CD8-positive, alpha-beta memory T cell (primary cell): Measurements from ENCODE around the gene KATNB1. TPM values are rescaled to one million over a fixed set of nuclear protein-coding genes. Genes with fewer than 3 reads are reported as not detected.
A peak's percentile ranks its signal among the peaks of the same experiment; 100 is the strongest.
"Not testable (repeated sequence)": the region's sequence is repeated elsewhere in the genome, so short reads cannot be mapped to it uniquely, and the experiment has no call there.

ENCODE experiments used
- CTCF ChIA-PET: fragments of 350-600 bp; sonication (Branson Sonifier 250); formaldehyde crosslinking; loops from one replicate; lab custom pipeline; 2021; ENCODE audit warnings: antibody characterized with exemption; lab: Charles Lee
- POLR2A ChIA-PET: fragments of 350-600 bp; sonication (Branson Sonifier 250); formaldehyde crosslinking; loops from one replicate; lab custom pipeline; 2021; ENCODE audit warnings: antibody characterized with exemption; lab: Charles Lee
- DNase-seq, 5 donors: peaks; one replicate each; pipeline versions ENCODE4 v3.0.0 to v3.0.0-alpha.2; 2020 to 2022; ENCODE audit warnings: mixed read lengths in 1 of 5
- H3K27ac ChIP-seq: one replicate; pipeline ENCODE4 v1.7.0; 2013; ENCODE audit warnings: low read depth, mild to moderate bottlenecking, low read length, moderate library complexity
- H3K27me3 ChIP-seq: 2 replicates; pipeline ENCODE4 v1.7.0; 2013; ENCODE audit warnings: low read length, mild to moderate bottlenecking; ENCODE audit not compliant: insufficient read depth, poor library complexity, severe bottlenecking
- H3K36me3 ChIP-seq: 2 replicates; pipeline ENCODE4 v1.7.0; 2013; ENCODE audit warnings: mild to moderate bottlenecking, low read length, moderate library complexity; ENCODE audit not compliant: insufficient read depth
- H3K4me1 ChIP-seq: 2 replicates; pipeline ENCODE4 v1.7.0; 2013; ENCODE audit warnings: mild to moderate bottlenecking, low read length, moderate library complexity; ENCODE audit not compliant: insufficient read depth
- H3K4me3 ChIP-seq: 2 replicates; pipeline ENCODE4 v1.7.0; 2013; ENCODE audit warnings: mild to moderate bottlenecking, low read length
- H3K9me3 ChIP-seq: 2 replicates; pipeline ENCODE4 v1.7.0; 2013; ENCODE audit warnings: mild to moderate bottlenecking, low read length
- H3K27ac Mint-ChIP-seq, 8 donors: one replicate each; pipeline ENCODE4 v1.8.0; 2020 to 2021; ENCODE audit warnings: mixed read lengths in 8 of 8, mild to moderate bottlenecking in 6 of 8, inconsistent platforms in 3 of 8, moderate library complexity in 3 of 8
- H3K27me3 Mint-ChIP-seq, 2 donors: one replicate each; pipeline ENCODE4 v1.8.0; 2020 to 2021; ENCODE audit warnings: mixed read lengths in 2 of 2, mild to moderate bottlenecking in 1 of 2, moderate library complexity in 1 of 2
- H3K36me3 Mint-ChIP-seq, 3 donors: one replicate each; pipeline ENCODE4 v1.8.0; 2020 to 2021; ENCODE audit warnings: mixed read lengths in 3 of 3, inconsistent platforms in 1 of 3, mild to moderate bottlenecking in 1 of 3
- H3K4me1 Mint-ChIP-seq, 3 donors: one replicate each; pipeline ENCODE4 v1.8.0; 2020 to 2021; ENCODE audit warnings: mixed read lengths in 3 of 3, inconsistent platforms in 1 of 3, mild to moderate bottlenecking in 1 of 3
- H3K4me3 Mint-ChIP-seq, 7 donors: one replicate each; pipeline ENCODE4 v1.8.0; 2020 to 2021; ENCODE audit warnings: mixed read lengths in 7 of 7, mild to moderate bottlenecking in 6 of 7, moderate library complexity in 4 of 7, inconsistent platforms in 2 of 7
- H3K9me3 Mint-ChIP-seq, 5 donors: one replicate each; pipeline ENCODE4 v1.8.0; 2020 to 2022; ENCODE audit warnings: mixed read lengths in 5 of 5, mild to moderate bottlenecking in 3 of 5, moderate library complexity in 2 of 5, inconsistent platforms in 1 of 5
- polyA plus RNA-seq: library from polyadenylated mRNA; unstranded; fragments of 300-500 nt; fragmentation: Illumina TruSeq; gene quantifications from one replicate; pipeline ENCODE4 v1.2.3, GENCODE V29; 2021
- total RNA-seq, 2 experiments: library from RNA; stranded (reverse); gene quantifications; one replicate each; pipeline ENCODE4 v1.2.3, GENCODE V29; 2021

Gene KATNB1
- total and polyA plus RNA-seq, 3 experiments from 2014 or later, result 29.7 to 53.0 (median 50.2) TPM

DNA sequence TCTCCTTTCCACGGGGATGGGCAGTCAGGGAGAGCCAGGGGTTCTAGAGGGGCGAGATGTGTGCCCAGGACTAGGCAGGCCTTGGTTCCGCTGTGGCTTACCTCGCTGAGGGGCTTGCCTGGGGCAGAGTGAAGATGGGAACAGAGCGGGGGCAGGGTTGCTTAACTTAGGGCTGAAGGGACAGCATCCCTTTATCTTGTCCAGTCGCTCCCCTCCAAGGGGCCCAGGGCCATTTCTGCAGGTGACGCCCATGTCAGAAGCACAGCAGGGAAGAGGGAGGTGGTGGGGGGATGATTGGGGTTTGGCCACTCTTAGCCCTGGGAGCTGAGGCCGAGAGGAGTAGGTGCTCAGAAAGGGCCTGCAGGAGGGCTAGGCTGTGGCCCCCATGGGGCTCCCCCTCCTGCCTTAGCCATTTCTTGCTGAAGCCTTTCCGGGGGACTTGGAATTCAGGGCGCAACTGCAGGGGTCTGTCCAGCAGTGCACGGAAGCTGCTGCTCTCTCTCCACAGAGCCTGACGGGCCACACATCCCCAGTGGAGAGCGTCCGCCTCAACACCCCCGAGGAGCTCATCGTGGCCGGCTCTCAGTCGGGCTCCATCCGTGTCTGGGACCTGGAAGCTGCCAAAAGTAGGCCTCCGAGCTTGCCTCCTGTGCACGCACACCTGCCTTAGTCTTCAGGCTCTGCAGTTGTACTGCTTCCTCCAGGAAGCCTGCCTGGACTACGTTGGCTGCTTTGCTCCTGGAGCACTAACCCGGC lies 8.5 kb downstream of the KATNB1 start:
- no peak overlapping the region for H3K27ac Mint-ChIP-seq
- no peak for DNase-seq
- Histone ChIP-seq H3K36me3 (no peaks in the 10 kb centered on the region), H3K27ac (no peak overlapping the region), H3K4me1 (no peaks in the 10 kb centered on the region), H3K27me3 (no peaks in the 10 kb centered on the region), H3K9me3 (no peaks in the 10 kb centered on the region), H3K4me3 (no peak overlapping the region)
- H3K36me3 Mint-ChIP-seq, result peaks cover 0 to 40% (median 8%) of the 10 kb centered on the region in 3 donors
- no peaks in the 10 kb centered on the region for H3K9me3 Mint-ChIP-seq
- H3K4me3 Mint-ChIP-seq, result no peak overlapping the region
- POLR2A ChIA-PET, result no interaction called here
- no peaks in the 10 kb centered on the region for H3K4me1 Mint-ChIP-seq
- H3K27me3 Mint-ChIP-seq, result no peaks in the 10 kb centered on the region
- CTCF ChIA-PET, result no interaction called here

DNA sequence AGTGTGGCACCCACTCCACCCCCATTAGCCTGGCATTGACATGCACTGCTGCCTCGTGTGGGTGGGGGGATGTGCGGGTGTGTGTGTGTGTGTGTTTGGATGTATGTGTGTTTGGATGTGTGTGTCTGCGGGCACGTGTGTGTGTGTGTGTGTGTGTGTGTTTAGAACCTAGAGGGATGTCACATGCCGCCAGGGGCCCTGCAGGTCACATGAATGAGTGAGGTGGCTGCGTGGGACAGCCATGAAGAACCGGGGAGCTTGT lies 9.0 kb downstream of the KATNB1 start:
- Histone ChIP-seq H3K36me3 (no peaks in the 10 kb centered on the region), H3K27me3 (no peaks in the 10 kb centered on the region), H3K9me3 (no peaks in the 10 kb centered on the region), H3K4me3 (no peak overlapping the region), H3K27ac (no peak overlapping the region), H3K4me1 (no peaks in the 10 kb centered on the region)
- H3K27ac Mint-ChIP-seq, result no peak overlapping the region
- no peak for DNase-seq
- peaks cover 0 to 40% (median 8%) of the 10 kb centered on the region in 3 donors for H3K36me3 Mint-ChIP-seq
- ChIA-PET CTCF (no interaction called here), POLR2A (no interaction called here)
- H3K27me3 Mint-ChIP-seq, result no peaks in the 10 kb centered on the region
- no peak overlapping the region for H3K4me3 Mint-ChIP-seq
- no peaks in the 10 kb centered on the region for H3K9me3 Mint-ChIP-seq
- H3K4me1 Mint-ChIP-seq, result no peaks in the 10 kb centered on the region

DNA sequence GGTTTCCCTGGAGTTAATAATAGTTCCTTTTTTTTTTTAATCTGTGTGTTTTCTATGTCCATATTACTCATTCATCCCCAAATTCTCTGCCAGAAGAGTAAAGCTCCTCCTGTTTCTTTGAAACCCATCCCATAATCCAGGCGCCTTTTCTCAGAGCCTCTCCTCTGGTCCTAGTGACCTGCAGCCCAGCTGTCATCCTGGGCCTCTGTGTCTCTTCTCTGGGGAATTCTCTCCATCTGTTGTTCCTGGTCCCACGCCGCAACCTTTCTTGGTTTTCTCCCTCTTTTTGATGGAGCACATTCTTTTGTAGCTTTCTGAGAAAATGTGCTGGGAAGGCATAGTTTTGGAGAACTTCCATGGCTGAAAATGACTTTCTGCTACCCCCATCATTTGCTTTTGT lies 10.2 kb downstream of the KATNB1 start:
- Histone ChIP-seq H3K4me3 (no peak overlapping the region), H3K4me1 (no peaks in the 10 kb centered on the region), H3K27ac (no peak overlapping the region), H3K27me3 (no peaks in the 10 kb centered on the region), H3K9me3 (no peaks in the 10 kb centered on the region), H3K36me3 (no peaks in the 10 kb centered on the region)
- ChIA-PET CTCF (no interaction called here), POLR2A (no interaction called here)
- H3K9me3 Mint-ChIP-seq, result no peaks in the 10 kb centered on the region
- no peak overlapping the region for H3K4me3 Mint-ChIP-seq
- DNase-seq, result no peak
- peak overlapping the region in 2 of 8 donors; percentile 5 to 35 for H3K27ac Mint-ChIP-seq
- peaks cover 0 to 43% (median 8%) of the 10 kb centered on the region in 3 donors for H3K36me3 Mint-ChIP-seq
- peaks cover 0 to 6% (median 4%) of the 10 kb centered on the region in 3 donors for H3K4me1 Mint-ChIP-seq
- no peaks in the 10 kb centered on the region for H3K27me3 Mint-ChIP-seq

DNA sequence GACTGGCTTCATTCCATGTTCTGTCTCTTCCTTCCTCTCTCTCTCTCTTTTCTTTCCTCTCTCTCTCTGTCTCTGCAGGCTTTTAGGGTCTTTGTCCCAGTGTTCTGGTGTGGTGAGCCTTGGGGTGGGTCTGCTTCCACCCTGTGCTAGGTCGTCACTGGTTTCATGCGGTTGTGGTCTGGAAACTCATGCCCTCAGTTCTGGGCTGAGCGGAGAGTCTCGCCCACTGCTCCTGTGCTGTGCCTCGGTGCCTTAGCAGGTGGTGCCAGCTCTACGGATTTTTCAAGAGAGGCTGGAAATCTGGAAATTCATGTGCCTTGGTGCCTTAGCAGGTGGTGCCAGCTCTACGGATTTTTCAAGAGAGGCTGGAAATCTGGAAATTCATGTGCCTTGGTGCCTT lies 10.7 kb downstream of the KATNB1 start:
- H3K36me3 Mint-ChIP-seq, result peaks cover 0 to 46% (median 8%) of the 10 kb centered on the region in 3 donors
- H3K27ac ChIP-seq, DNase-seq, H3K27me3 Mint-ChIP-seq, H3K4me3 ChIP-seq, H3K36me3 ChIP-seq, H3K9me3 ChIP-seq, H3K4me3 Mint-ChIP-seq, POLR2A ChIA-PET, H3K27ac Mint-ChIP-seq, H3K9me3 Mint-ChIP-seq, H3K4me1 ChIP-seq, CTCF ChIA-PET, H3K27me3 ChIP-seq, H3K4me1 Mint-ChIP-seq: not testable (repeated sequence)

GRCh38 chr16:57747091-57747490 lies 11.5 kb downstream of the KATNB1 start:
- Histone ChIP-seq H3K4me3 (no peak overlapping the region), H3K4me1 (no peaks in the 10 kb centered on the region), H3K36me3 (no peaks in the 10 kb centered on the region), H3K27me3 (no peaks in the 10 kb centered on the region), H3K9me3 (no peaks in the 10 kb centered on the region), H3K27ac (no peak overlapping the region)
- ChIA-PET CTCF (no interaction called here), POLR2A (no interaction called here)
- no peaks in the 10 kb centered on the region for H3K27me3 Mint-ChIP-seq
- H3K9me3 Mint-ChIP-seq, result no peaks in the 10 kb centered on the region
- DNase-seq, result no peak
- H3K36me3 Mint-ChIP-seq, result peaks cover 0 to 50% (median 9%) of the 10 kb centered on the region in 3 donors
- no peak overlapping the region for H3K27ac Mint-ChIP-seq
- H3K4me1 Mint-ChIP-seq, result peaks cover 0 to 6% (median 5%) of the 10 kb centered on the region in 3 donors
- no peak overlapping the region for H3K4me3 Mint-ChIP-seq

DNA sequence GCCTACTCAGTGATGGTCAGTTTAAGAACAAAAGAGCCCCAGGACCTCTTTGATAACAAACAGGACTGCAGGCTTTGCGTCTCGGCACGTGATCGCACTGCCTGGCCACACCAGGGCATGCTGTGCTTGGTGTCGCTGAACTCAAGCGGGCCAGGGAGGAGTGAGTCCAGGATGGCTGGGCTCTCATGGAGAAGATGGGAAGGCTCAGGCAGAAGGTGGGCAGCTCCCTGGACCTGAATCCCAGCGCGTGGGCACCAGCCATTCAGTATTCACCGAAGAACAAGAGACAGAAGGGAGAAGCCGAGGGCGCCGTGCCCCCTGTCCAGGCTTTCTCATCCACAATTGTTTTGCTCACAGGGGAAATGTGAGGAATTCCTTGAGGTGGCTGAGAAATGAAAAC lies 11.9 kb downstream of the KATNB1 start:
- CTCF ChIA-PET, result interaction anchor here (0.7 to 1.2 kb wide), 3 partner anchors 8 to 98 kb away, joined by 3 read pairs; no protein-coding TSS in a partner anchor
- peaks cover 0 to 6% (median 5%) of the 10 kb centered on the region in 3 donors for H3K4me1 Mint-ChIP-seq

DNA sequence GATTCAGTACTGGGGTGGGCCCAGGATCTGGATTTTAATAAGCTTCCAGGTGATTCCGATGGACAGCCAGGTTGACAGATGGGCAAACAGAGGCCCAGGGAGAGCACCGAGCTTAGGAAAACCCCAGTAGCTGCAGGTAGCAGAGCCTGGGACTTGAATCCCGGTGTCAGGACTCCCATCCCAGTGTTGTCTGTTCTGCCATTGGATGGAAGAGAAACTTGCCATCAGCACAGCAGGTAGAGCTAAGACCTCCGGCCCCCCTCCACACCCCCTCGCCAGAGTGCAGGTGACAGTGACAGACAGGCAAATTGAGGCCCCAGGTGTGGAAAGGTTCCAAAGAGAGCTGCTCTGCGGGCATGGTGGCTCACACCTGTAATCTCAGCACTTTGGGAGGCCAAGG lies 12.4 kb downstream of the KATNB1 start:
- Mint-ChIP-seq H3K36me3 (peaks cover 0 to 47% (median 6%) of the 10 kb centered on the region in 3 donors), H3K27ac (no peak overlapping the region), H3K4me1 (peaks cover 0 to 6% (median 5%) of the 10 kb centered on the region in 3 donors), H3K4me3 (no peak overlapping the region), H3K27me3 (no peaks in the 10 kb centered on the region), H3K9me3 (no peaks in the 10 kb centered on the region)
- DNase-seq, result no peak
- no peak overlapping the region for H3K4me3 ChIP-seq
- H3K9me3 ChIP-seq, result no peaks in the 10 kb centered on the region
- POLR2A ChIA-PET, result no interaction called here
- H3K36me3 ChIP-seq, result no peaks in the 10 kb centered on the region
- H3K4me1 ChIP-seq, result no peaks in the 10 kb centered on the region
- no peak overlapping the region for H3K27ac ChIP-seq
- no peaks in the 10 kb centered on the region for H3K27me3 ChIP-seq
- CTCF ChIA-PET, result interaction anchor here (0.7 to 1.2 kb wide), 3 partner anchors 9 to 99 kb away, joined by 3 read pairs; no protein-coding TSS in a partner anchor

More for the DNA sequence above, 11.9 kb downstream of the KATNB1 start:
- Histone ChIP-seq H3K27me3 (no peaks in the 10 kb centered on the region), H3K27ac (no peak overlapping the region), H3K9me3 (no peaks in the 10 kb centered on the region), H3K36me3 (no peaks in the 10 kb centered on the region), H3K4me3 (no peak overlapping the region), H3K4me1 (no peaks in the 10 kb centered on the region)
- Mint-ChIP-seq H3K4me3 (no peak overlapping the region), H3K9me3 (no peaks in the 10 kb centered on the region), H3K27ac (peak overlapping the region in 1 of 8 donors; percentile 12), H3K36me3 (peaks cover 0 to 49% (median 9%) of the 10 kb centered on the region in 3 donors), H3K27me3 (no peaks in the 10 kb centered on the region)
- POLR2A ChIA-PET, result no interaction called here
- no peak for DNase-seq

DNA sequence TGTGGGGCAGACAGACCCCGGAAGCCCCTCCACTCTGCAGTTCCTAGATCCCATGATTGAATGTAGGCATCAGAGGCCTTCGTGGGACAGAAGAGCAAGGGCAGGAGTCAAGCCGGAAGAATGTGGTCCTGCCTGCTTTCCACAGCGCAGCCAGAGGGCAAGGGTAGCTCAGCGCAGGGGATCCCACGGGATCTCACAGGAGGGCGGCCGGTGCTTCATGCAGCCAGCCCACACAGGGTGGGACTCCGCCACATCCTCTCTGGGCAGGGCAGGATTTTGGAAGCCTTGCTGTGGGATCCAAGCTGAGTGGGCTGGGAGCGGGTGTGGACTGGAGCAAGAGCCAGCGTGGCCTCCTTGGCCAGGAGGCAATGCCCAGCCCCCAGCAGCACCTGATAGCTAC lies 13.0 kb downstream of the KATNB1 start:
- ChIA-PET POLR2A (no interaction called here), CTCF (interaction anchor here (1.1 to 1.2 kb wide), 2 partner anchors 9 to 99 kb away, joined by 3 read pairs; no protein-coding TSS in a partner anchor)
- H3K36me3 Mint-ChIP-seq, result peaks cover 0 to 47% (median 6%) of the 10 kb centered on the region in 3 donors
- H3K27me3 Mint-ChIP-seq, result no peaks in the 10 kb centered on the region
- DNase-seq, result no peak
- Histone ChIP-seq H3K36me3 (no peaks in the 10 kb centered on the region), H3K27me3 (no peaks in the 10 kb centered on the region), H3K9me3 (no peaks in the 10 kb centered on the region), H3K4me3 (no peak overlapping the region), H3K4me1 (no peaks in the 10 kb centered on the region), H3K27ac (no peak overlapping the region)
- no peak overlapping the region for H3K27ac Mint-ChIP-seq
- H3K9me3 Mint-ChIP-seq, result no peaks in the 10 kb centered on the region
- no peak overlapping the region for H3K4me3 Mint-ChIP-seq
- H3K4me1 Mint-ChIP-seq, result peaks cover 0 to 6% (median 5%) of the 10 kb centered on the region in 3 donors
